Neural cell (in vitro differentiated cells): ENCODE measurements around the gene EGFL8. TPM values are rescaled to one million over a fixed set of nuclear protein-coding genes. Genes with fewer than 3 reads are reported as not detected.

Experiments used
- H2AFZ ChIP-seq: fragments of 200-600, 300-800 bp; sonication (generic), shearing (Covaris generic); 2 replicates; pipeline ENCODE4 v1.6.0; 2014; ENCODE audit warnings: low read depth, mild to moderate bottlenecking, antibody characterized with exemption, low read length, moderate library complexity
- H3F3A ChIP-seq: fragments of 200-600 bp; shearing (Covaris generic); 2 replicates; pipeline ENCODE4 v1.6.1; 2016; ENCODE audit warnings: mild to moderate bottlenecking, moderate library complexity, mixed read lengths, antibody characterized with exemption, low read length; ENCODE audit not compliant: insufficient read depth, poor library complexity, severe bottlenecking
- H3K27ac ChIP-seq: fragments of 200-600, 300-800 bp; sonication (generic), shearing (Covaris generic); 2 replicates; pipeline ENCODE4 v1.5.1; 2014; ENCODE audit warnings: mild to moderate bottlenecking, low read length, moderate library complexity
- H3K27me3 ChIP-seq: fragments of 300-800, 200-600 bp; sonication (generic), shearing (Covaris generic); 2 replicates; pipeline ENCODE4 v1.6.0; 2014; ENCODE audit warnings: mild to moderate bottlenecking, low read depth, low read length, moderate library complexity; ENCODE audit not compliant: insufficient read depth
- H3K36me3 ChIP-seq: fragments of 300-800, 200-600 bp; sonication (generic), shearing (Covaris generic); 2 replicates; pipeline ENCODE4 v1.5.1; 2014; ENCODE audit warnings: mild to moderate bottlenecking, antibody characterized with exemption, low read length, moderate library complexity; ENCODE audit not compliant: insufficient read depth
- H3K4me2 ChIP-seq: fragments of 300-800, 200-600 bp; sonication (generic), shearing (Covaris generic); 2 replicates; pipeline ENCODE4 v1.6.0; 2014; ENCODE audit warnings: mild to moderate bottlenecking, low read length
- H3K4me3 ChIP-seq: fragments of 300-800, 200-600 bp; sonication (generic), shearing (Covaris generic); 2 replicates; pipeline ENCODE4 v1.5.1; 2014; ENCODE audit warnings: mild to moderate bottlenecking, low read length, moderate library complexity
- H3K79me2 ChIP-seq: fragments of 200-600 bp; shearing (Covaris generic); replicated peaks from 2 replicates; pipeline ENCODE4 v1.6.0; 2014; ENCODE audit warnings: mild to moderate bottlenecking, low read length, moderate library complexity; ENCODE audit not compliant: insufficient read depth
- H3K9ac ChIP-seq: fragments of 300-800, 200-600 bp; sonication (generic), shearing (Covaris generic); 2 replicates; pipeline ENCODE4 v1.6.1; 2016; ENCODE audit warnings: mild to moderate bottlenecking, low read length, mixed read lengths
- H3K9me2 ChIP-seq: fragments of 200-600 bp; shearing (Covaris generic); 2 replicates; pipeline ENCODE4 v1.6.1; 2016; ENCODE audit warnings: mild to moderate bottlenecking, low read length, mixed read lengths; ENCODE audit not compliant: insufficient read depth
- H3K9me3 ChIP-seq: fragments of 200-600, 300-800 bp; sonication (generic), shearing (Covaris generic); 2 replicates; pipeline ENCODE4 v1.6.1; 2016; ENCODE audit warnings: mild to moderate bottlenecking, mixed run types, low read length, moderate library complexity, mixed read lengths
- H4K20me1 ChIP-seq: fragments of 200-600 bp; shearing (Covaris generic); 2 replicates; pipeline ENCODE4 v1.6.1; 2016; ENCODE audit warnings: mild to moderate bottlenecking, mixed run types; ENCODE audit not compliant: insufficient read depth
- EP300 ChIP-seq: fragments of 450-650 bp; conservative IDR thresholded peaks from 2 replicates; pipeline ENCODE4 v1.6.1; 2014; ENCODE audit warnings: antibody characterized with exemption, mild to moderate bottlenecking, moderate library complexity; ENCODE audit not compliant: poor library complexity, severe bottlenecking
- EZH2 ChIP-seq: fragments of 200-600, 300-800 bp; shearing (Covaris generic), sonication (generic); IDR thresholded peaks from 2 replicates; pipeline ENCODE4 v1.6.1; 2014; ENCODE audit warnings: antibody characterized with exemption, low read length, borderline replicate concordance, mild to moderate bottlenecking; ENCODE audit not compliant: insufficient read depth, poor library complexity, severe bottlenecking
- MXI1 ChIP-seq: fragments of 450-650 bp; conservative IDR thresholded peaks from 2 replicates; pipeline ENCODE4 v1.6.1; 2014; ENCODE audit warnings: antibody characterized with exemption, mild to moderate bottlenecking; ENCODE audit not compliant: poor library complexity, severe bottlenecking
- POLR2AphosphoS5 ChIP-seq: IDR thresholded peaks from 2 replicates; pipeline ENCODE4 v1.6.1; 2012
- RAD21 ChIP-seq: fragments of 450-650 bp; conservative IDR thresholded peaks from 2 replicates; pipeline ENCODE4 v1.6.1; 2014; ENCODE audit warnings: antibody characterized with exemption, mild to moderate bottlenecking, moderate library complexity
- SMC3 ChIP-seq: fragments of 450-650 bp; conservative IDR thresholded peaks from 2 replicates; pipeline ENCODE4 v1.6.1; 2014; ENCODE audit warnings: antibody characterized with exemption, mild to moderate bottlenecking, moderate library complexity; ENCODE audit not compliant: poor library complexity
- TAF1 ChIP-seq: IDR thresholded peaks from 2 replicates; pipeline ENCODE4 v1.6.1; 2012; ENCODE audit warnings: low read depth
- polyA plus RNA-seq: library from polyadenylated mRNA; depleted of rRNA; stranded (reverse); fragments of >200 nt; gene quantifications from 2 replicates; pipeline ENCODE4 v1.2.3, GENCODE V29; 2014
- TF ChIP-seq, protein P1 (sequence below): fragments of 450-650 bp; IDR thresholded peaks from 2 replicates; pipeline ENCODE4 v1.5.1; 2014; ENCODE audit warnings: antibody characterized with exemption, mild to moderate bottlenecking, moderate library complexity; ENCODE audit not compliant: poor library complexity, severe bottlenecking
- TF ChIP-seq, protein P2 (sequence below): IDR thresholded peaks from 2 replicates; pipeline ENCODE4 v1.6.1; 2012; ENCODE audit warnings: borderline replicate concordance

Gene EGFL8
- polyA plus RNA-seq, 1 donor from 2014 or later: 22.4 TPM

DNA sequence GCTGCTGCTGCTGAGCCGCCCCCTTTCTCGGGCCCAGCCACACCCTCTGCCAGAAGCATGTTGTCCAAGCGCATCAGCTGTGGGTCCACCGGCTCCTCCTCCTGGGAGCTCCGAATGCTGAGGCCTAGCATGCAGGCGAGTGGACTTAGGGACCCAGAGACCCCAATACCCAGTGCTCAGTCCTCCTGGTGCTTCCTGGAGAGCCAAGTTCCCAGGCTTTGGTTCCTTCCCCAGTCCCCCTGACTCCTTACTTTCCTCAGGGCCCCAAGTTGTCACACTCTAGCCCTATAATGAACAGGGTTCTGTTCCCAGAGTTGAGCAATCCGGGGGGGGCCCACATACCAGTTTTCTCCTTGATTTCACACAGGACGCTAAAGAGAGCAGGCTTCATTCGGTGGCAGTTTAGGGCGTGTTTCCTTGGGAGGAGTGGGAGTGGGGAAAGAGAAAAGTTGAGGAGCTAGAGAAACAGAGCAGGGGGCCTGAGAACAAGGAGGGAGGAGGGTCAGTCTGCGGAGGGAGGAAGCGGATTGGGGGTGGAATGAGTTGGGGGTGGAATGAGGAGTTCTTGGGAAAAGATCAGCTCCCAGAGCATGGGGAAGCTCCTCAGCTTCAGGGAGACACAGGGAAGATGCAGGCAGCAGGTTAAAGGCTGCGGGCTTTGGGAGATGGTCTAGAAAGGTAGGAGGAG lies 24.1 kb downstream of the EGFL8 start:
- no peaks in the 10 kb centered on the region for H3F3A ChIP-seq
- H3K4me3 ChIP-seq: peak overlapping the region; percentile 75
- H3K4me2 ChIP-seq: peak overlapping the region; percentile 89
- no peaks in the 10 kb centered on the region for H3K9me3 ChIP-seq
- H3K79me2 ChIP-seq: peaks cover 17% of the 10 kb centered on the region
- H3K36me3 ChIP-seq: no peaks in the 10 kb centered on the region
- no peak overlapping the region for H2AFZ ChIP-seq
- peak overlapping the region; percentile 94 for H3K9ac ChIP-seq
- H3K27me3 ChIP-seq: no peaks in the 10 kb centered on the region
- TF ChIP-seq EP300 (no peak), SMC3 (no peak), EZH2 (no peak), POLR2AphosphoS5 (no peak), RAD21 (no peak), TAF1 (no peak), MXI1 (no peak)
- H3K9me2 ChIP-seq: no peaks in the 10 kb centered on the region
- no peaks in the 10 kb centered on the region for H4K20me1 ChIP-seq
- peak overlapping the region; percentile 91 for H3K27ac ChIP-seq

- Histone ChIP-seq H3K9me2 (no peaks in the 10 kb centered on the region), H3K9ac (peak overlapping the region; percentile 94), H4K20me1 (no peaks in the 10 kb centered on the region), H3K4me3 (peak overlapping the region; percentile 75), H3K9me3 (no peaks in the 10 kb centered on the region), H3K79me2 (peaks cover 17% of the 10 kb centered on the region), H3K36me3 (no peaks in the 10 kb centered on the region), H2AFZ (peak overlapping the region; percentile 12), H3K4me2 (peak overlapping the region; percentile 89), H3K27ac (peak overlapping the region; percentile 91), H3F3A (no peaks in the 10 kb centered on the region), H3K27me3 (no peaks in the 10 kb centered on the region)
- TF ChIP-seq, protein P1, sequence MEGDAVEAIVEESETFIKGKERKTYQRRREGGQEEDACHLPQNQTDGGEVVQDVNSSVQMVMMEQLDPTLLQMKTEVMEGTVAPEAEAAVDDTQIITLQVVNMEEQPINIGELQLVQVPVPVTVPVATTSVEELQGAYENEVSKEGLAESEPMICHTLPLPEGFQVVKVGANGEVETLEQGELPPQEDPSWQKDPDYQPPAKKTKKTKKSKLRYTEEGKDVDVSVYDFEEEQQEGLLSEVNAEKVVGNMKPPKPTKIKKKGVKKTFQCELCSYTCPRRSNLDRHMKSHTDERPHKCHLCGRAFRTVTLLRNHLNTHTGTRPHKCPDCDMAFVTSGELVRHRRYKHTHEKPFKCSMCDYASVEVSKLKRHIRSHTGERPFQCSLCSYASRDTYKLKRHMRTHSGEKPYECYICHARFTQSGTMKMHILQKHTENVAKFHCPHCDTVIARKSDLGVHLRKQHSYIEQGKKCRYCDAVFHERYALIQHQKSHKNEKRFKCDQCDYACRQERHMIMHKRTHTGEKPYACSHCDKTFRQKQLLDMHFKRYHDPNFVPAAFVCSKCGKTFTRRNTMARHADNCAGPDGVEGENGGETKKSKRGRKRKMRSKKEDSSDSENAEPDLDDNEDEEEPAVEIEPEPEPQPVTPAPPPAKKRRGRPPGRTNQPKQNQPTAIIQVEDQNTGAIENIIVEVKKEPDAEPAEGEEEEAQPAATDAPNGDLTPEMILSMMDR: no peak
- TF ChIP-seq MXI1: no peak
- TF ChIP-seq SMC3: no peak
- no peak for TF ChIP-seq RAD21
- TF ChIP-seq POLR2AphosphoS5: no peak
- no peak for TF ChIP-seq EZH2
- no peak for TF ChIP-seq TAF1
- no peak for TF ChIP-seq EP300
- TF ChIP-seq, protein P2, sequence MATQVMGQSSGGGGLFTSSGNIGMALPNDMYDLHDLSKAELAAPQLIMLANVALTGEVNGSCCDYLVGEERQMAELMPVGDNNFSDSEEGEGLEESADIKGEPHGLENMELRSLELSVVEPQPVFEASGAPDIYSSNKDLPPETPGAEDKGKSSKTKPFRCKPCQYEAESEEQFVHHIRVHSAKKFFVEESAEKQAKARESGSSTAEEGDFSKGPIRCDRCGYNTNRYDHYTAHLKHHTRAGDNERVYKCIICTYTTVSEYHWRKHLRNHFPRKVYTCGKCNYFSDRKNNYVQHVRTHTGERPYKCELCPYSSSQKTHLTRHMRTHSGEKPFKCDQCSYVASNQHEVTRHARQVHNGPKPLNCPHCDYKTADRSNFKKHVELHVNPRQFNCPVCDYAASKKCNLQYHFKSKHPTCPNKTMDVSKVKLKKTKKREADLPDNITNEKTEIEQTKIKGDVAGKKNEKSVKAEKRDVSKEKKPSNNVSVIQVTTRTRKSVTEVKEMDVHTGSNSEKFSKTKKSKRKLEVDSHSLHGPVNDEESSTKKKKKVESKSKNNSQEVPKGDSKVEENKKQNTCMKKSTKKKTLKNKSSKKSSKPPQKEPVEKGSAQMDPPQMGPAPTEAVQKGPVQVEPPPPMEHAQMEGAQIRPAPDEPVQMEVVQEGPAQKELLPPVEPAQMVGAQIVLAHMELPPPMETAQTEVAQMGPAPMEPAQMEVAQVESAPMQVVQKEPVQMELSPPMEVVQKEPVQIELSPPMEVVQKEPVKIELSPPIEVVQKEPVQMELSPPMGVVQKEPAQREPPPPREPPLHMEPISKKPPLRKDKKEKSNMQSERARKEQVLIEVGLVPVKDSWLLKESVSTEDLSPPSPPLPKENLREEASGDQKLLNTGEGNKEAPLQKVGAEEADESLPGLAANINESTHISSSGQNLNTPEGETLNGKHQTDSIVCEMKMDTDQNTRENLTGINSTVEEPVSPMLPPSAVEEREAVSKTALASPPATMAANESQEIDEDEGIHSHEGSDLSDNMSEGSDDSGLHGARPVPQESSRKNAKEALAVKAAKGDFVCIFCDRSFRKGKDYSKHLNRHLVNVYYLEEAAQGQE: no peak
These were observed 24.8 kb downstream of the EGFL8 start for GRCh38 chr6:32189069-32189741.
